MM.1S (cell line): ENCODE results near the gene ASTN1.

Source experiments
- DNase-seq: peaks from one replicate; pipeline ENCODE4 v3.0.0-alpha.2; 2015
- H2AFZ ChIP-seq: fragments of 300-600 bp; sonication (generic); 2 replicates; pipeline ENCODE4 v1.6.0; 2016; ENCODE audit warnings: antibody characterized with exemption, low read length
- H3F3A ChIP-seq: fragments of 300-600 bp; sonication (generic); 2 replicates; pipeline ENCODE4 v1.6.1; 2016; ENCODE audit warnings: mild to moderate bottlenecking, antibody characterized with exemption, low read length, moderate library complexity, mixed read lengths; ENCODE audit not compliant: insufficient read depth
- H3K27ac ChIP-seq: fragments of 300-600 bp; sonication (generic); 2 replicates; pipeline ENCODE4 v1.5.1; 2016; ENCODE audit warnings: mild to moderate bottlenecking, low read length
- H3K27me3 ChIP-seq: fragments of 300-600 bp; sonication (generic); replicated peaks from 2 replicates; pipeline ENCODE4 v1.6.0; 2016; ENCODE audit warnings: low read length; ENCODE audit not compliant: insufficient read depth
- H3K36me3 ChIP-seq: fragments of 300-600 bp; sonication (generic); replicated peaks from 2 replicates; pipeline ENCODE4 v1.6.1; 2016; ENCODE audit warnings: mild to moderate bottlenecking, low read length, mixed read lengths; ENCODE audit not compliant: insufficient read depth
- H3K4me1 ChIP-seq: fragments of 300-600 bp; sonication (generic); 2 replicates; pipeline ENCODE4 v1.6.1; 2016; ENCODE audit warnings: low read length, mixed read lengths
- H3K4me2 ChIP-seq: fragments of 300-600 bp; sonication (generic); 2 replicates; pipeline ENCODE4 v1.6.0; 2016; ENCODE audit warnings: low read depth, low read length
- H3K4me3 ChIP-seq: fragments of 300-600 bp; sonication (generic); 2 replicates; pipeline ENCODE4 v1.5.1; 2016; ENCODE audit warnings: low read length, mixed read lengths
- H3K79me2 ChIP-seq: fragments of 300-600 bp; sonication (generic); 2 replicates; pipeline ENCODE4 v1.6.1; 2016; ENCODE audit warnings: mixed run types, low read length, mixed read lengths
- H3K9ac ChIP-seq: fragments of 300-600 bp; sonication (generic); 2 replicates; pipeline ENCODE4 v1.6.1; 2016; ENCODE audit warnings: low read length, mixed read lengths
- H3K9me2 ChIP-seq: fragments of 300-600 bp; sonication (generic); replicated peaks from 2 replicates; pipeline ENCODE4 v1.6.1; 2016; ENCODE audit warnings: mild to moderate bottlenecking, low read length, mixed read lengths; ENCODE audit not compliant: insufficient read depth
- H3K9me3 ChIP-seq: fragments of 300-600 bp; sonication (generic); replicated peaks from 2 replicates; pipeline ENCODE4 v1.6.1; 2016; ENCODE audit warnings: mild to moderate bottlenecking, low read length, mixed read lengths; ENCODE audit not compliant: insufficient read depth
- H4K20me1 ChIP-seq: fragments of 300-600 bp; sonication (generic); 2 replicates; pipeline ENCODE4 v1.6.1; 2016; ENCODE audit warnings: mild to moderate bottlenecking, low read length, moderate library complexity, mixed read lengths; ENCODE audit not compliant: insufficient read depth
- CTCF ChIP-seq: fragments of 300-600 bp; sonication (generic); IDR thresholded peaks from 2 replicates; pipeline ENCODE4 v1.5.1; 2016; ENCODE audit warnings: antibody characterized with exemption, low read length, mixed read lengths
- EZH2 ChIP-seq: fragments of 300-600 bp; sonication (generic); optimal IDR thresholded peaks from 2 replicates; pipeline ENCODE3; 2017; ENCODE audit warnings: low read depth, mild to moderate bottlenecking, antibody characterized with exemption, low read length, mixed read lengths
- EZH2phosphoT487 ChIP-seq: fragments of 300-600 bp; sonication (generic); IDR thresholded peaks from 2 replicates; pipeline ENCODE4 v1.6.1; 2018; ENCODE audit warnings: antibody characterized with exemption, low read length

The ASTN1 gene

GRCh38 chr1:176839216-176839615, 325.3 kb downstream of the ASTN1 start:
- no peaks in the 10 kb centered on the region for H3K79me2 ChIP-seq
- H2AFZ ChIP-seq: no peak overlapping the region
- no peak for DNase-seq
- H4K20me1 ChIP-seq: no peaks in the 10 kb centered on the region
- H3K9me2 ChIP-seq: no peaks in the 10 kb centered on the region
- H3K9me3 ChIP-seq: no peaks in the 10 kb centered on the region
- no peaks in the 10 kb centered on the region for H3K36me3 ChIP-seq
- H3K9ac ChIP-seq: no peak overlapping the region
- H3K4me1 ChIP-seq: no peaks in the 10 kb centered on the region
- no peaks in the 10 kb centered on the region for H3F3A ChIP-seq
- H3K27me3 ChIP-seq: no peaks in the 10 kb centered on the region
- H3K4me2 ChIP-seq: no peak overlapping the region
- no peak overlapping the region for H3K4me3 ChIP-seq
- no peak overlapping the region for H3K27ac ChIP-seq
- no peak for TF ChIP-seq CTCF
- TF ChIP-seq EZH2phosphoT487: no peak
- no peak for TF ChIP-seq EZH2

GRCh38 chr1:176838276-176838995, 326.1 kb downstream of the ASTN1 start:
- Histone ChIP-seq H3K79me2 (no peaks in the 10 kb centered on the region), H3K4me1 (no peaks in the 10 kb centered on the region), H3K4me3 (no peak overlapping the region), H3K27me3 (no peaks in the 10 kb centered on the region), H3F3A (no peaks in the 10 kb centered on the region), H3K9ac (no peak overlapping the region), H3K9me3 (no peaks in the 10 kb centered on the region), H3K36me3 (no peaks in the 10 kb centered on the region), H3K4me2 (no peak overlapping the region), H3K9me2 (no peaks in the 10 kb centered on the region), H4K20me1 (no peaks in the 10 kb centered on the region), H2AFZ (no peak overlapping the region), H3K27ac (no peak overlapping the region)
- TF ChIP-seq CTCF: no peak
- no peak for TF ChIP-seq EZH2
- TF ChIP-seq EZH2phosphoT487: no peak
- DNase-seq: no peak

GRCh38 chr1:176837708-176838107, 326.8 kb downstream of the ASTN1 start:
- no peaks in the 10 kb centered on the region for H3K9me3 ChIP-seq
- H3K27me3 ChIP-seq: no peaks in the 10 kb centered on the region
- TF ChIP-seq EZH2phosphoT487 (no peak), CTCF (no peak), EZH2 (no peak)
- no peaks in the 10 kb centered on the region for H3F3A ChIP-seq
- no peak overlapping the region for H3K9ac ChIP-seq
- no peak overlapping the region for H3K4me3 ChIP-seq
- H3K4me2 ChIP-seq: no peak overlapping the region
- H3K4me1 ChIP-seq: no peaks in the 10 kb centered on the region
- H3K27ac ChIP-seq: no peak overlapping the region
- H4K20me1 ChIP-seq: no peaks in the 10 kb centered on the region
- H3K9me2 ChIP-seq: no peaks in the 10 kb centered on the region
- H3K79me2 ChIP-seq: no peaks in the 10 kb centered on the region
- no peaks in the 10 kb centered on the region for H3K36me3 ChIP-seq
- no peak for DNase-seq
- H2AFZ ChIP-seq: no peak overlapping the region
